Esophagus muscularis mucosa (tissue), 4 donors: ENCODE results near the gene ZNF222. TPM values are rescaled to one million over a fixed set of nuclear protein-coding genes. Genes with fewer than 3 reads are reported as not detected.

Experiments used
- DNase-seq: peaks from one replicate; pipeline ENCODE4 v3.0.0-alpha.2; 2017; ENCODE audit errors: extremely low spot score
- H3K27ac ChIP-seq, 4 donors: fragments of 200-600 bp; sonication (generic); replicated peaks in 1 of 4; 1 replicate in 3 of 4; 2 replicates in 1 of 4; pipeline ENCODE4 v1.5.1; 2016 to 2019; ENCODE audit warnings: mild to moderate bottlenecking in 1 of 4
- H3K27me3 ChIP-seq, 4 donors: fragments of 200-600 bp; sonication (generic); one replicate each; pipeline versions ENCODE4 v1.5.1 to v1.6.0; 2016 to 2019
- H3K36me3 ChIP-seq, 4 donors: fragments of 200-600 bp; sonication (generic); one replicate each; pipeline ENCODE4 v1.5.1; 2016 to 2019
- H3K4me1 ChIP-seq, 4 donors: fragments of 200-600 bp; sonication (generic); one replicate each; pipeline ENCODE4 v1.5.1; 2016 to 2019
- H3K4me3 ChIP-seq, 4 donors: fragments of 200-600 bp; sonication (generic); 1 replicate in 2 of 4; 2 replicates in 2 of 4; pipeline ENCODE4 v1.5.1; 2016 to 2019; ENCODE audit warnings: mild to moderate bottlenecking in 4 of 4, moderate library complexity in 1 of 4
- H3K9me3 ChIP-seq, 4 donors: fragments of 200-600 bp; sonication (generic); 1 replicate in 3 of 4; 2 replicates in 1 of 4; pipeline ENCODE4 v1.5.1; 2016 to 2019
- EP300 ChIP-seq: sonication (generic); formaldehyde crosslinking; IDR thresholded peaks from one replicate; pipeline ENCODE4 v1.6.1; 2017; ENCODE audit warnings: antibody characterized with exemption
- POLR2A ChIP-seq: fragments of 450-650 bp; IDR thresholded peaks from one replicate; pipeline ENCODE4 v1.6.1; 2017; ENCODE audit warnings: antibody characterized with exemption, moderate library complexity, mild to moderate bottlenecking, low read depth
- POLR2AphosphoS5 ChIP-seq, 2 donors: sonication (generic); formaldehyde crosslinking; IDR thresholded peaks; one replicate each; pipeline ENCODE4 v1.6.1; 2017; ENCODE audit warnings: antibody characterized with exemption in 2 of 2
- WGBS: methylation state at CpG from one replicate; pipeline ENCODE4 v1.1.5; 2018; 5-methylcytosine and 5-hydroxymethylcytosine counted together
- intact Hi-C: fragments of 100-400 bp; cut with DNase I; formaldehyde crosslinking; loops from one replicate; pipeline ENCODE4 v1.15.1; 2023
- total RNA-seq, 4 donors: library from RNA; depleted of rRNA; stranded (reverse); fragments of >200 nt; gene quantifications; one replicate each; pipeline versions ENCODE4 v1.1.0 to v1.2.1, GENCODE V29; 2016
- TF ChIP-seq, protein P1 (sequence below), 3 experiments: fragments of 200-600 bp in 2 of 3; fragments of 450-650 bp in 1 of 3; sonication (generic) in 2 of 3; IDR thresholded peaks; one replicate each; pipeline ENCODE4 v1.5.1; 2017 to 2019; ENCODE audit warnings: antibody characterized with exemption in 3 of 3, mild to moderate bottlenecking in 2 of 3, moderate library complexity in 1 of 3

ZNF222 gene
- total RNA-seq, 4 donors from 2014 or later, result 1.2 to 3.8 (median 2.3) TPM

- Histone ChIP-seq H3K4me1 (peaks cover 12 to 18% (median 14%) of the 10 kb centered on the region in 4 donors), H3K4me3 (no peak overlapping the region), H3K27me3 (no peaks in the 10 kb centered on the region), H3K9me3 (peaks cover 10 to 53% (median 43%) of the 10 kb centered on the region in 4 donors), H3K36me3 (peaks cover 42 to 50% (median 45%) of the 10 kb centered on the region in 4 donors), H3K27ac (no peak overlapping the region)
- intact Hi-C loops, result loop anchor here (10.0 kb wide), 2 partner anchors 49 to 299 kb away; partner anchors contain the start of genes ZNF223 and ZNF235
- WGBS, result 80% methylated on average over 1 of the region's 1 CpG
- DNase-seq, result no peak
- TF ChIP-seq, protein P1, sequence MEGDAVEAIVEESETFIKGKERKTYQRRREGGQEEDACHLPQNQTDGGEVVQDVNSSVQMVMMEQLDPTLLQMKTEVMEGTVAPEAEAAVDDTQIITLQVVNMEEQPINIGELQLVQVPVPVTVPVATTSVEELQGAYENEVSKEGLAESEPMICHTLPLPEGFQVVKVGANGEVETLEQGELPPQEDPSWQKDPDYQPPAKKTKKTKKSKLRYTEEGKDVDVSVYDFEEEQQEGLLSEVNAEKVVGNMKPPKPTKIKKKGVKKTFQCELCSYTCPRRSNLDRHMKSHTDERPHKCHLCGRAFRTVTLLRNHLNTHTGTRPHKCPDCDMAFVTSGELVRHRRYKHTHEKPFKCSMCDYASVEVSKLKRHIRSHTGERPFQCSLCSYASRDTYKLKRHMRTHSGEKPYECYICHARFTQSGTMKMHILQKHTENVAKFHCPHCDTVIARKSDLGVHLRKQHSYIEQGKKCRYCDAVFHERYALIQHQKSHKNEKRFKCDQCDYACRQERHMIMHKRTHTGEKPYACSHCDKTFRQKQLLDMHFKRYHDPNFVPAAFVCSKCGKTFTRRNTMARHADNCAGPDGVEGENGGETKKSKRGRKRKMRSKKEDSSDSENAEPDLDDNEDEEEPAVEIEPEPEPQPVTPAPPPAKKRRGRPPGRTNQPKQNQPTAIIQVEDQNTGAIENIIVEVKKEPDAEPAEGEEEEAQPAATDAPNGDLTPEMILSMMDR (IDR thresholded peaks at IDR 0.05), result no peak
- TF ChIP-seq POLR2A (no peak), EP300 (no peak), POLR2AphosphoS5 (IDR thresholded peaks at IDR 0.05) (no peak)
Measured at GRCh38 chr19:44005973-44006372, 19.2 kb upstream of the ZNF222 start.

DNA sequence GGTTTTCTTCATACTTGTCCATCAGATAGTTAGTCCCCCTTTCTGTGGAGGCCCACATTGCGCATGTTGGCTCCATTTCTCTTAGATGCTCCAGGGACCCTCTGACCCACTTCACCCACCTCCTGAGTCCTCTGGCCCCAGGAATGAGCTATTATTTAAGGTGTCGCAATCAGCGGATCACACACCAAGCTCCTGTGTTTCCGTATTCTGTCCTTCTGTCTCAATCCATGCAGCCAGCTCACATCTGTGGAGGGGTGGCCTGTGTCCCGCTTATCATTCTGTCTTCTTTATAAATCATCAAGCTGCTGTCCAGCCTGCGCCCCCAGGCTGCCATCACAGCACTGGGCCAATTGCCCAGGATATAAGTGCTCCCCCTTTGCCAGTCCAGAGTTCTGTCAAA lies 17.7 kb upstream of the ZNF222 start:
- Histone ChIP-seq H3K27ac (no peak overlapping the region), H3K4me1 (peaks cover 8 to 13% (median 11%) of the 10 kb centered on the region in 4 donors), H3K4me3 (no peak overlapping the region), H3K9me3 (peaks cover 11 to 68% (median 58%) of the 10 kb centered on the region in 4 donors), H3K36me3 (peaks cover 54 to 65% (median 59%) of the 10 kb centered on the region in 4 donors), H3K27me3 (no peaks in the 10 kb centered on the region)
- peak; percentile 68 for DNase-seq
- intact Hi-C loops, result loop anchor here (10.0 kb wide), 2 partner anchors 47 to 297 kb away; partner anchors contain the start of genes ZNF223 and ZNF235
- TF ChIP-seq POLR2A (no peak), EP300 (no peak), POLR2AphosphoS5 (IDR thresholded peaks at IDR 0.05) (no peak)
- TF ChIP-seq, protein P1 (IDR thresholded peaks at IDR 0.05), result no peak
- WGBS, result 95% methylated on average over 6 of the region's 6 CpGs

DNA sequence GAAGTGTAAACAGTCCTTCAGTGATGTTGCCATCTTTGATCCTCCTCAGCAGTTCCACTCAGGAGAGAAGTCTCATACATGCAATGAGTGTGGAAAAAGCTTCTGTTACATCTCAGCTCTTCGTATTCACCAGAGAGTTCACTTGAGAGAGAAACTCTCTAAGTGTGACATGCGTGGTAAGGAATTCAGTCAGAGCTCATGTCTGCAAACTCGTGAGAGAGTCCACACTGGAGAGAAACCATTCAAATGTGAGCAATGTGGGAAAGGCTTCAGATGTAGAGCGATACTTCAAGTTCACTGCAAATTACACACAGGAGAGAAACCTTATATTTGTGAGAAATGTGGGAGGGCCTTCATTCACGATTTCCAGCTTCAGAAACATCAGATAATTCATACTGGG lies 14.7 kb upstream of the ZNF222 start:
- no peak for DNase-seq
- Histone ChIP-seq H3K27me3 (no peaks in the 10 kb centered on the region), H3K36me3 (peaks cover 54 to 72% (median 62%) of the 10 kb centered on the region in 4 donors), H3K4me3 (no peak overlapping the region), H3K9me3 (peaks cover 11 to 95% (median 69%) of the 10 kb centered on the region in 4 donors), H3K4me1 (no peaks in the 10 kb centered on the region), H3K27ac (no peak overlapping the region)
- intact Hi-C loops, result no loop called here
- TF ChIP-seq POLR2AphosphoS5 (IDR thresholded peaks at IDR 0.05) (no peak), POLR2A (no peak), EP300 (no peak)
- TF ChIP-seq, protein P1 (IDR thresholded peaks at IDR 0.05), result no peak
- WGBS, result 98% methylated on average over 5 of the region's 5 CpGs

- 58% methylated on average over 2 of the region's 2 CpGs for WGBS
Measured at GRCh38 chr19:44019498-44019897, 5.7 kb upstream of the ZNF222 start.

More at GRCh38 chr19:44019498-44019897, 5.7 kb upstream of the ZNF222 start:
- no peak overlapping the region for H3K27ac ChIP-seq
- no peaks in the 10 kb centered on the region for H3K27me3 ChIP-seq
- intact Hi-C loops, result no loop called here
- DNase-seq, result peak; percentile 12
- peaks cover 0 to 18% (median 9%) of the 10 kb centered on the region in 4 donors for H3K9me3 ChIP-seq
- no peaks in the 10 kb centered on the region for H3K36me3 ChIP-seq
- H3K4me3 ChIP-seq, result no peak overlapping the region
- TF ChIP-seq, protein P1 (IDR thresholded peaks at IDR 0.05), result no peak
- TF ChIP-seq POLR2AphosphoS5 (IDR thresholded peaks at IDR 0.05) (no peak), EP300 (no peak), POLR2A (no peak)
- peaks cover 0 to under 1% (median 0%) of the 10 kb centered on the region in 4 donors for H3K4me1 ChIP-seq
